ENCODE results near the gene IDNK.
A peak's percentile ranks its signal among the peaks of the same experiment; 100 is the strongest.

The IDNK gene

DNA sequence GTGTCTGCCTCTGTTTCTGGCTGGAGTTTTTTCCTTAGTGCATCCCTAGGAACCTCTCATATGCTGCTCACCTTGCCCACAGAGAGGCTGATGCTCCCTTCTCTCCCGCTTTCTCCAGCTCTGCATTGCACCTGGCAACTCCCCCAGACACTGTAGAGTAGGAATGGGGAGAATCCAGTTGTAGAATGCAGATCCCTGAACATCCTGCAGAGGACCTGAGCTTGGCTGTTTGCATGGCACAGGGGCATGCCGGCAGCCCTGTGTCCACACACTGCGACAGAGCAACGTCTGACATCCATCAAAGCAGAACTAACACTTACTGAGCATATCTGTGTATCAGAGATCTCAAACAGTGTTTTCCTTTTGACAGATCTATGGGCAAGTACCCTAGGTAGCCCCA is 19.9 kb downstream of the IDNK start:
- no peak for TF ChIP-seq SIN3A (IDR thresholded peaks at IDR 0.05; ENCODE audit: borderline replicate concordance, insufficient read depth, low read length)

GRCh38 chr9:83646500-83647239 is 23.7 kb downstream of the IDNK start:
- 0 out of 2 replicates have a peak, but pooled peaks have one; percentile 25 for TF ChIP-seq POLR2AphosphoS5 (IDR thresholded peaks at IDR 0.05; ENCODE audit: low read depth, low read length)
- TF ChIP-seq TAF1 (IDR thresholded peaks at IDR 0.05; ENCODE audit: borderline replicate concordance, insufficient read depth, low read length) = no peak

DNA sequence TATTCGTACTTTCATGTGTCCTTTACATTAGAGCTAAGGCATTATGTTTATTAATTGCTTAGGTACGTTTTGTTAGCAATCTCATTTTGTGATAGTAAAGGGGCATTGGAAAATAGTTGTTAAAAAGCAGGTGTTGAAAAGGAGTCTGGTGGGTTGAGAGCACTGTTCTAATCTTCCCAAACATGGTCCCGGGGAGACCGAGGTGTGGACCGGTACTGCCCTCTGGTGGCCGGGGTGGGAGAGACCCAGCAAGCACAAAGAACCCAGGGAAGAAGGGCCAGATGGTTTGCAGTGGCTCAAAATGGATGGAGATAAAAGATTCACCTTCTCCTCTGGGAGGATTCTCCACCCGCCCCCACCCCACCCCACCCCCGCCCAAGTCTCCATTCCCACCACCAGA is 26.1 kb downstream of the IDNK start:
- TF ChIP-seq TAF1 (IDR thresholded peaks at IDR 0.05; ENCODE audit: borderline replicate concordance, insufficient read depth, low read length) (no peak), FOXP2 (optimal IDR thresholded peaks at IDR 0.05; ENCODE audit: borderline replicate concordance, extremely low read depth, extremely low read length, insufficient read depth) (no peak), POLR2AphosphoS5 (IDR thresholded peaks at IDR 0.05; ENCODE audit: low read depth, low read length) (no peak), SIN3A (IDR thresholded peaks at IDR 0.05; ENCODE audit: borderline replicate concordance, insufficient read depth, low read length) (no peak)
- TF ChIP-seq, protein P1, sequence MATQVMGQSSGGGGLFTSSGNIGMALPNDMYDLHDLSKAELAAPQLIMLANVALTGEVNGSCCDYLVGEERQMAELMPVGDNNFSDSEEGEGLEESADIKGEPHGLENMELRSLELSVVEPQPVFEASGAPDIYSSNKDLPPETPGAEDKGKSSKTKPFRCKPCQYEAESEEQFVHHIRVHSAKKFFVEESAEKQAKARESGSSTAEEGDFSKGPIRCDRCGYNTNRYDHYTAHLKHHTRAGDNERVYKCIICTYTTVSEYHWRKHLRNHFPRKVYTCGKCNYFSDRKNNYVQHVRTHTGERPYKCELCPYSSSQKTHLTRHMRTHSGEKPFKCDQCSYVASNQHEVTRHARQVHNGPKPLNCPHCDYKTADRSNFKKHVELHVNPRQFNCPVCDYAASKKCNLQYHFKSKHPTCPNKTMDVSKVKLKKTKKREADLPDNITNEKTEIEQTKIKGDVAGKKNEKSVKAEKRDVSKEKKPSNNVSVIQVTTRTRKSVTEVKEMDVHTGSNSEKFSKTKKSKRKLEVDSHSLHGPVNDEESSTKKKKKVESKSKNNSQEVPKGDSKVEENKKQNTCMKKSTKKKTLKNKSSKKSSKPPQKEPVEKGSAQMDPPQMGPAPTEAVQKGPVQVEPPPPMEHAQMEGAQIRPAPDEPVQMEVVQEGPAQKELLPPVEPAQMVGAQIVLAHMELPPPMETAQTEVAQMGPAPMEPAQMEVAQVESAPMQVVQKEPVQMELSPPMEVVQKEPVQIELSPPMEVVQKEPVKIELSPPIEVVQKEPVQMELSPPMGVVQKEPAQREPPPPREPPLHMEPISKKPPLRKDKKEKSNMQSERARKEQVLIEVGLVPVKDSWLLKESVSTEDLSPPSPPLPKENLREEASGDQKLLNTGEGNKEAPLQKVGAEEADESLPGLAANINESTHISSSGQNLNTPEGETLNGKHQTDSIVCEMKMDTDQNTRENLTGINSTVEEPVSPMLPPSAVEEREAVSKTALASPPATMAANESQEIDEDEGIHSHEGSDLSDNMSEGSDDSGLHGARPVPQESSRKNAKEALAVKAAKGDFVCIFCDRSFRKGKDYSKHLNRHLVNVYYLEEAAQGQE (IDR thresholded peaks at IDR 0.05; ENCODE audit: insufficient read depth in 1 of 2, low read depth in 2 of 2, low read length in 2 of 2) = no peak

- no peak for TF ChIP-seq SIN3A (IDR thresholded peaks at IDR 0.05; ENCODE audit: borderline replicate concordance, insufficient read depth, low read length)
- no peak for TF ChIP-seq TAF1 (IDR thresholded peaks at IDR 0.05; ENCODE audit: borderline replicate concordance, insufficient read depth, low read length)
- TF ChIP-seq POLR2AphosphoS5 (IDR thresholded peaks at IDR 0.05; ENCODE audit: low read depth, low read length) = no peak
- TF ChIP-seq FOXP2 (optimal IDR thresholded peaks at IDR 0.05; ENCODE audit: borderline replicate concordance, extremely low read depth, extremely low read length, insufficient read depth) = no peak
- TF ChIP-seq, protein P1 (IDR thresholded peaks at IDR 0.05; ENCODE audit: insufficient read depth in 1 of 2, low read depth in 2 of 2, low read length in 2 of 2) = no peak
These were observed 26.6 kb downstream of the IDNK start for GRCh38 chr9:83649515-83649914.

DNA sequence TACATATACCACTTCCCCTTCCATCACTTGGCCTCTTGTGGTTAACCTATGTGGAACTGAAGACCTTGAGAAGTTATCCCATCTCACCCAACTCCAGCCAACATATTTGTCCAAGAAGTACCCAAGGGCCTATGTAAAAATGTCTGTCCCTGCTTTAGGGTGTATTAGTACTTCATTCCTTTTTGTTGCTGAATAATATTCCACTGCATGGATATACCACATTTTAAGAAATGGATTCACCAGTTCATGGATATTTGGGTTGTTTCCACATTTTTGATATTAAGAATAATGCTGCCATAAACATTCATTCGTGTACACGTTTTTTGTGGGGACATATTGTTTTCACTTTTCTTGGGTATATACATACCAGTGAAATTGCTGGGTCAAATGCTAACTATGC is 28.6 kb downstream of the IDNK start:
- TF ChIP-seq FOXP2 (optimal IDR thresholded peaks at IDR 0.05; ENCODE audit: borderline replicate concordance, extremely low read depth, extremely low read length, insufficient read depth) = no peak
- TF ChIP-seq, protein P1 (IDR thresholded peaks at IDR 0.05; ENCODE audit: insufficient read depth in 1 of 2, low read depth in 2 of 2, low read length in 2 of 2) = no peak

DNA sequence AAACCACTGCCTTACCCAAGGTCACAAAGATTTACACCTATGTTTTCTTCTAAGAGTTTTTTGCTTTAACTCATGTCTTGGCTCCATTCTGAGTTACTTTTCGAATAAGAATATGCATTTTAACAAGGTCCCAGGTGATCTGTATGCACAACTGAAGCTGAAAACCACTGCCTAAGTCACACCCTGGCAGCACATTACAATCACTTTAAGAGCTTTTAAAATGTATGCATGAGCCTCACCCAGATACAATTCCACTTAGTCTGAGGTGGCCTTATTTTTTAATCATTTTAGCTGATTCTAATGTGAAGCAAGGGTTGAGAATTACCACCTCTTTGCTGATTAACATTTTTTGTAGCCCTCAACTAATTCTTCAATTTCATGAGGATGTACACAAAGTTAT is 29.5 kb downstream of the IDNK start:
- no peak for TF ChIP-seq POLR2AphosphoS5 (IDR thresholded peaks at IDR 0.05; ENCODE audit: low read depth, low read length)
- no peak for TF ChIP-seq TAF1 (IDR thresholded peaks at IDR 0.05; ENCODE audit: borderline replicate concordance, insufficient read depth, low read length)
- TF ChIP-seq, protein P1 (IDR thresholded peaks at IDR 0.05; ENCODE audit: insufficient read depth in 1 of 2, low read depth in 2 of 2, low read length in 2 of 2) = no peak
- no peak for TF ChIP-seq FOXP2 (optimal IDR thresholded peaks at IDR 0.05; ENCODE audit: borderline replicate concordance, extremely low read depth, extremely low read length, insufficient read depth)
- TF ChIP-seq SIN3A (IDR thresholded peaks at IDR 0.05; ENCODE audit: borderline replicate concordance, insufficient read depth, low read length) = no peak

Data from PFSK-1 (cell line).